ENCODE data around the gene PLEKHA5.
A peak's percentile ranks its signal among the peaks of the same experiment; 100 is the strongest.
"Not testable (repeated sequence)": the region's sequence is repeated elsewhere in the genome, so short reads cannot be mapped to it uniquely, and the experiment has no call there.

PLEKHA5 gene

DNA sequence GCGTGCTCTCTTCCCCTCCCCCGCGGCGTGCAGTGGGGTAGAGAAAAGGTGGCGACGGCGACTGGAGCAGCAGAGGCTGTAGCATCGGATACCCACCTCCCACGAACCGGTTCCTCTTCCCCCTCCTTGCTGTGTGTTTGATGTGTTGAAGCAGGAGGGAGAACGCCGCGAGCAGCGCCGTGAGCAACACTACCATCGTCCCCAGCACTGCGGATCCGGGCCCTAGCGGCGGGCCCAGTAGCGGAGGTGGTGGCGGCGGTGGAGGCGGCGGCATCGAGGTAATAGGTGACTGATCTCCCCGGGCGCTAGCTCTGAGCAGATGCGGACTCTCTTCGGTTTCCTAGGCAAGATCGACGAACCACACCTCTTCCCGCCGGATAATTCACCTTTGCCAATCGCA lies 176.8 kb downstream of the PLEKHA5 start:
- H3K4me1 Mint-ChIP-seq = no peaks in the 10 kb centered on the region
- peak; percentile 48 for ATAC-seq
- H3K27ac Mint-ChIP-seq = no peak overlapping the region
- H3K36me3 Mint-ChIP-seq = no peaks in the 10 kb centered on the region
- no peaks in the 10 kb centered on the region for H3K9me3 Mint-ChIP-seq
- H3K4me3 Mint-ChIP-seq = no peak overlapping the region
- no peaks in the 10 kb centered on the region for H3K27me3 Mint-ChIP-seq

DNA sequence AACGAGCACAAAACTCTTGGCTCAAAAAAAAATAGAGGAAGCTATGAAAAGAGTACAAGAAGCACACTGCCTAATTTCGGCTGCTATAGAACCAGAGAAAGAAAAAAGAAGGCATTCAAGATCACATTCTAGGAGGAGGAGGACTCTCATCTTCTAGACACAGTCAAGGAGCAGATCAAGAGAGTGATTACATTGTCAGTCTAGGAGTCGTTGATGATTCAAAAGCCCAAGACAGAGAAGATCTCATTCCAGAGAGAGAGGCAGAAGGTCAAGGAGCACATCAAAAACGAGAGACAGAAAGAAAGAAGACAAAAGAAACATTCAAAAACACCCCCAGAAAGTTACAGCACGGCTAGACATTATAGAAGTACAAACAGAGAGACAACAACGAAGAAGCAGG lies 177.9 kb downstream of the PLEKHA5 start:
- no peaks in the 10 kb centered on the region for H3K27me3 Mint-ChIP-seq
- no peak overlapping the region for H3K27ac Mint-ChIP-seq
- no peak overlapping the region for H3K4me3 Mint-ChIP-seq
- ATAC-seq = no peak
- no peaks in the 10 kb centered on the region for H3K9me3 Mint-ChIP-seq
- no peaks in the 10 kb centered on the region for H3K36me3 Mint-ChIP-seq
- H3K4me1 Mint-ChIP-seq = no peaks in the 10 kb centered on the region

DNA sequence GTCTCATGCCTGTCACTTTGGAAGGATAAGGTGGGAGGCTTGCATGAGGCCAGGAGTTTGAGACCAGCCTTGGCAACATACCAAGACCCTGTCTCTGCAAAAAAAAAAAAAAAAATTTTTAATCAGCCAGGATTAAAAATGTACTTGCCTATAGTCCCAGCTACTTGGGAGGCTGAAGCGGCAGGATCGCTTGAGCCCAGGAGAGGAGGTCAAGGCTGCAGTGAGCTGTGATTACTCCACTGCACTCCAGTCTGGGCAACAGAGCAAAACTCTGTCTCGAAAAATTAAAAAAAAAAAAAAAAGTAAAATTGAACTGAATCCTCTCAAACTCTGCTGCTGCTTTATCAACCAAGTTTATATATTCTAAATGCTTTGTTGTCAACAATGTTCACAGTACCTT lies 181.6 kb downstream of the PLEKHA5 start:
- Mint-ChIP-seq H3K36me3 (no peaks in the 10 kb centered on the region), H3K4me1 (no peaks in the 10 kb centered on the region), H3K27ac (no peak overlapping the region), H3K27me3 (no peaks in the 10 kb centered on the region), H3K4me3 (no peak overlapping the region), H3K9me3 (no peaks in the 10 kb centered on the region)
- no peak for ATAC-seq

DNA sequence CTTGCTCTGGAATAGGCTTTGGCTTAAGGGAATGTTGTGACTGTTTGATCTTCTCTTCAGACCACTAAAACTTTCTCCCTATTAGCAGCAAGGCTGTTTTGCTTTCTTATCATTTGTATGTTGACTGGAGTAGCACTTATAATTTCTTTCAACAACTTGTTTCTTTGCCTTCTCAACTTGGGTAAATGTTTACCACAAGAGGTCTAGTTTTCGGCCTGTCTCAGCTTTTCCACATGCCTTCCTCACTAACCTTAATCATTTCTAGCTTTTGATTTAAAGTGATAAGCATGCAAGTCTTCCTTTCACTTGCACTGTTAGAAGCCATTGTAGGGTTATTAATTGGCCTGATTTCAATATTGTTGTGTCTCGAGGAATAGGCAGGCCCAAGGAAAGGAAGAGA lies 183.1 kb downstream of the PLEKHA5 start:
- Mint-ChIP-seq H3K27ac (no peak overlapping the region), H3K9me3 (no peaks in the 10 kb centered on the region), H3K4me3 (no peak overlapping the region), H3K36me3 (no peaks in the 10 kb centered on the region), H3K4me1 (no peaks in the 10 kb centered on the region), H3K27me3 (no peaks in the 10 kb centered on the region)
- no peak for ATAC-seq

DNA sequence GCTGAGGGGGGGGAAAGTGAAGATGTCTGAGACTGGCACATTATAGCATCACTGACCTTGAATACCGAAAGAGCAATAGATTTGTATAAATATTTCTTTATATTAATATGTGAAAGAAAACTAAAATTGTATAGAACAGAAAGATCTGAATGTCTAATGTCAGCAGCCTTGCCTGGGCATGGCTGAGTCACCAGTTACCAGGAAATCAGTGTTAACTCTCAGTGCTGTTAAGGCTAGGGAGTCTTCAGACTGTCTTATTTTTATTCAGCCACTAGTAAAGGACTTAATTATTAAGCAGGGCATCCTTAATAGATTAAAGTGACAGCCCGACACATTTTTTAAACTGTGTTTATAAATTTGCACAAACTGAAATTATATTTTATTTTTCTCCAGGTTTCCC lies 186.9 kb downstream of the PLEKHA5 start:
- H3K36me3 Mint-ChIP-seq = no peaks in the 10 kb centered on the region
- no peaks in the 10 kb centered on the region for H3K4me1 Mint-ChIP-seq
- no peak for ATAC-seq
- no peaks in the 10 kb centered on the region for H3K27me3 Mint-ChIP-seq
- no peak overlapping the region for H3K4me3 Mint-ChIP-seq
- no peak overlapping the region for H3K27ac Mint-ChIP-seq
- H3K9me3 Mint-ChIP-seq = no peaks in the 10 kb centered on the region

DNA sequence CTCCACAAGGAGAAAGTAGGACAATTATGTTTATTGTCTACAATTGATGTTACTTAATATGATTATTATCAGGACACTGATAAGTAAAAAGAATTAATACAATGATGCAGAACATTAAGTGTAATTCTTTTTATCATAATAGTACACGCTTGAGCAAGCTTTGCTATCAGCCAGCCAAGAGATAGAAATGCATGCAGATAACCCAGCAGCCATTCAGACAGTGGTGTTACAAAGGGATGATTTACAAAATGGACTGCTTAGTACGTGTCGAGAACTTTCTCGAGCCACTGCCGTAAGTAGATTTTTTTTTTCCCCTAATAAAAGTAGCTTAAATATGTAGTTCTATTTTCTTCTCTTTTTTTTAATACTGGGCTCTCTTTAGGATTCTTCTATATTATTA lies 192.8 kb downstream of the PLEKHA5 start:
- no peaks in the 10 kb centered on the region for H3K27me3 Mint-ChIP-seq
- no peak for ATAC-seq
- no peaks in the 10 kb centered on the region for H3K36me3 Mint-ChIP-seq
- H3K9me3 Mint-ChIP-seq = peaks cover 3% of the 10 kb centered on the region
- no peak overlapping the region for H3K27ac Mint-ChIP-seq
- no peak overlapping the region for H3K4me3 Mint-ChIP-seq
- H3K4me1 Mint-ChIP-seq = no peaks in the 10 kb centered on the region

DNA sequence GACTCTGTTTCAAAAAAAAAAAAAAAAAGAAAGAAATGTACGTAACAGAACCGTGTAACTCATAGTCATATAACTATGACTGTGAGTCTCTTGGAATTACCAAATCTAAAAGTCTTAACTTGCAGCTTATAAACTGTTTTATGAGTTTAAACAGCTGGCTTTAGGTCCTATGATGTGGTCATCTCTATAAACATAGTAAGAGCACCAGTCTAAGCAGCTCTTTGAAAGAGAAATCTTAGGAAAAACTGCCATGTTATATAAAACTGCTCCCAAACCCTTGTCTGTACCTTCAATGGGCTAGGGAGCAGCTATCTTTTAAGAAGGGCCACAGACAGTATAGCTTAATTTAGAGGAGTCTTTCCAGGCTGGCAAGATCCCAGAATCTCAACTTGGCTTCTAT lies 194.3 kb downstream of the PLEKHA5 start:
- no peaks in the 10 kb centered on the region for H3K27me3 Mint-ChIP-seq
- H3K4me3 Mint-ChIP-seq = no peak overlapping the region
- no peak overlapping the region for H3K27ac Mint-ChIP-seq
- no peaks in the 10 kb centered on the region for H3K36me3 Mint-ChIP-seq
- H3K4me1 Mint-ChIP-seq = no peaks in the 10 kb centered on the region
- no peak for ATAC-seq
- H3K9me3 Mint-ChIP-seq = peaks cover 3% of the 10 kb centered on the region

DNA sequence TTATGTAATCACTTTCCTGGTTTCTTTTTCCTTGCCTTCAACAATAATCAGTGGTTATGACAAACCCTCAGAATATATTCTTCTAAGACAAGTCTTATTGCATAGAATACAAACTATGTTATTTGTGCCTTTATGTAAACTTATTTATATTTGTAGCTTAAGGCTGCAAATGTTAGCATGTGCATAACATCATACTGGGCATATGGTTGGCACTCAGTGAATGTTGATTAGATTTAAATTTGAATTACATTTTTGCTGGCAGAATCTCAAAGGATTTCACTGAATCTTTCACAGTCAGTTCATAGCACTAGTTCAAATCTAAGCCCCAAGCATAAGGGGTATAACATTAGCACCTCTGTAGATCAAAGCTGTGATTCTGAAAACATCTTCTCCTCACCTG lies 196.6 kb downstream of the PLEKHA5 start:
- H3K4me1 Mint-ChIP-seq = no peaks in the 10 kb centered on the region
- H3K27ac Mint-ChIP-seq = no peak overlapping the region
- H3K4me3 Mint-ChIP-seq = no peak overlapping the region
- no peak for ATAC-seq
- no peaks in the 10 kb centered on the region for H3K36me3 Mint-ChIP-seq
- H3K9me3 Mint-ChIP-seq = peaks cover 3% of the 10 kb centered on the region
- no peaks in the 10 kb centered on the region for H3K27me3 Mint-ChIP-seq

DNA sequence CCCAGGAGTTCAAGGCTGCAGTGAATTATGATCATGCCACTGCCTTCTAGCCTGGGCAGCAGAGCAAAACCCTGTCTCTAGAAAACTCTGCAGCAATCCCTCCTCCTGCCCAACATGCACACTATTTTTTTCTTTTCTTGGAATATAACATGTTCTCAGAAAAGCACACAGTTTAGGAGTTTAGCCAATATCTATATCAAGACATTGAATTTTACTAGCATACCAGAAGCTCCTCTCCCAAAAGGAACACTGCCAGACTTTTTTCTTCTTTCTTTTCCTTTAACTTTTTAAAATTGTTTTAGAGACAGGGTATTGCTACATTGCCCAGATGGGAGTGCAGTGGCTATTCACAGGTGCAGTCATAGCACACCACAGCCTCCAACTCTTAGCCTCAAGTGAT lies 202.7 kb downstream of the PLEKHA5 start:
- Mint-ChIP-seq H3K4me1 (no peaks in the 10 kb centered on the region), H3K9me3 (peaks cover 2% of the 10 kb centered on the region), H3K27me3 (no peaks in the 10 kb centered on the region), H3K27ac (no peak overlapping the region), H3K4me3 (no peak overlapping the region), H3K36me3 (no peaks in the 10 kb centered on the region)
- ATAC-seq = no peak

DNA sequence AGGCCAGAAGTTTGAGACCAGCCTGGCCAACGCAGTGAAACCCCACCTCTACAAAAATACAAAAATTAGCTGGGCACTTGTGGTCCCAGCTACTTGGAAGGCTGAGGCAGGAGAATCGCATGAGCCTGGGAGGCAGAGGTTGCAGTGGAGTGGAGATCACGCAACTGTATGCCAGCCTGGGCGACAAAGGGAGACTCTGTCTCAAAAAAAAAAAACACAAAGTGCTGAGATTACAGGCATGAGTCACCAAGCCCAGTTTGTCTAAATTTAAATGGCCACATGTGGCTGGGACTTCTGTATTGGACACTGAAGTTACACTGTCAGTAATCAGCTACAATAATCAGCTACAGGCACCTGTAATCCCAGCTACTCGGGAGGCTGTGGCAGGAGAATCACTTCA lies 208.9 kb downstream of the PLEKHA5 start:
- Mint-ChIP-seq H3K9me3 (peaks cover 3% of the 10 kb centered on the region), H3K27me3 (peaks cover 8% of the 10 kb centered on the region), H3K27ac (no peak overlapping the region), H3K4me3 (no peak overlapping the region), H3K36me3 (no peaks in the 10 kb centered on the region), H3K4me1 (no peaks in the 10 kb centered on the region)
- no peak for ATAC-seq

DNA sequence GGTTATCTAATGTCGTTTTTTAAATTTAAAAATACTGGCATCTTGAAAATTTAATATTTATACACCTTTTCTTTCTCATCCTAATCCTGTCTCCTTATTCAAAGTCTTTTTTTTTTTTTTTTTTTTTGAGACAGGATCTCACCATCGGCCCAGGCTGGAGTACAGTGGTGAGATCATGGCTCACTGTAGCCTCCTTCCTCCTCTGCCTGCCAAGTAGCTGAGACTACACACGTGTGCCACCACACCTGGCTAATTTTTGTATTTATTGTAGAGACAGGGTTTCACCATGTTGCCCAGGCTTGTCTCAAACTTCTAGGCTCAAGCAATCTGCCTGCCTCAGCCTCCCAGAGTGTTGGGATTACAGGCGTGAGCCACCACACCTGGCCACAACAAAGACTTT lies 221.3 kb downstream of the PLEKHA5 start:
- not testable (repeated sequence) for H3K27me3 Mint-ChIP-seq, H3K27ac Mint-ChIP-seq, H3K4me1 Mint-ChIP-seq, H3K36me3 Mint-ChIP-seq, H3K4me3 Mint-ChIP-seq, H3K9me3 Mint-ChIP-seq, ATAC-seq

DNA sequence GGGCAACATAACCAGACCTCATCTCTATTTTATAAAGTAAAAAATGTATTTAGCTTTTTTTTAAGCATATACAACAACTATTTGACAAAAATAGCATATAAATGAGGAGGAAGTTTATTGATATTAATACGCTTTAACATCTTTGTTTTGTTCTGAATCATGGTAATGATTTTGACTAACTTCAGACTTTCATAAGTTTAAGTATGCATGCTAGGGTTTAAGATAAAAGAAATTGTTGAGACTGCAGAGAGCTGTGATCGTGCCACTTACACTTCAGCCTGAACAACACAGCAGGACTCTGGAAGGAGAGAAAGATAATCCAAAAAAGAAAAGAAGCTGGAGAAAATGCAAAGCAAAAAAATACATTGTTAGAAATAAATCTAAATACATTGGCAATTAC lies 221.8 kb downstream of the PLEKHA5 start:
- Mint-ChIP-seq H3K4me1 (no peaks in the 10 kb centered on the region), H3K9me3 (peaks cover 3% of the 10 kb centered on the region), H3K27ac (no peak overlapping the region), H3K4me3 (no peak overlapping the region), H3K27me3 (no peaks in the 10 kb centered on the region), H3K36me3 (no peaks in the 10 kb centered on the region)
- ATAC-seq = no peak

DNA sequence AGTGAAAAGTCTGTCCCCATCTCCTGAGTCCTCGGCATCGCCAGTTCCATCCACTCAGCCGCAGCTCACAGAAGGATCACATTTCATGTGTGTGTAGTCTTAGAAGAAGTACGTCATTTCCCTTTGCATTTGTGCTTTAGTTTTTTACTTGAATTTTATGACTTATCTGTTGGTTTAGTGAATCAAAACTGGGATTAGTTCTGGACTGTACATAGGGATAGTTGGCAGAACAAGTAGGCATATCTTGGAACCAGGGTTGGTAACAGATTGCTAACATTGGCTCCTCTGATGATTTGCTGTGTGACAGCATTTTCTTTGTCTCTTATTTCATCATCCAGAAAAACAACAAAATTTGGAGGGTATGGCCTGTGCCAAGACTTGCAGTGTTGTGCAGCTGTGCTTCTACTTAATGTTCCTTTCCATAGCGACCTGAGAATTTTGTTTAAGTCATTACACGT lies 240.2 kb downstream of the PLEKHA5 start:
- Mint-ChIP-seq H3K4me1 (no peaks in the 10 kb centered on the region), H3K27ac (no peak overlapping the region), H3K4me3 (no peak overlapping the region), H3K36me3 (no peaks in the 10 kb centered on the region), H3K9me3 (no peaks in the 10 kb centered on the region), H3K27me3 (peaks cover 11% of the 10 kb centered on the region)
- no peak for ATAC-seq

DNA sequence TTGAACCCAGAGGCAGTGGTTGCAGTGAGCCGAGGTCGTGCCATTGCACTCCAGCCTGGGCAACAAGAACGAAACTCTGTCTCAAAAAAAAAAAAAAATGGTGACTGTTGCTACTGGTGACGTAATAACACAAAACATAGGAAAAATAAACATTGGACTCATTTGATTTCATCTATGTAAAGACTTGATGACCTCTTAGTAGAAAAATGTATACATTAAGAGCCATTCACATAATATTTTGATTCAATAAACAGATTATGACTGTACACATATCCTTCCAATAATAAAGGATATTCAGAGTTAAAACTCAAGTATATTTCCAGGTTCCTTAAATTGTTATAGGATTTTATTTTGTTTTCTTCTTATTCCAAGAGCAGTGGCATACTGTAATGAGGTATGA lies 244.1 kb downstream of the PLEKHA5 start:
- Mint-ChIP-seq H3K4me1 (no peaks in the 10 kb centered on the region), H3K36me3 (no peaks in the 10 kb centered on the region), H3K9me3 (no peaks in the 10 kb centered on the region), H3K27me3 (peaks cover 13% of the 10 kb centered on the region), H3K4me3 (no peak overlapping the region), H3K27ac (no peak overlapping the region)
- no peak for ATAC-seq

DNA sequence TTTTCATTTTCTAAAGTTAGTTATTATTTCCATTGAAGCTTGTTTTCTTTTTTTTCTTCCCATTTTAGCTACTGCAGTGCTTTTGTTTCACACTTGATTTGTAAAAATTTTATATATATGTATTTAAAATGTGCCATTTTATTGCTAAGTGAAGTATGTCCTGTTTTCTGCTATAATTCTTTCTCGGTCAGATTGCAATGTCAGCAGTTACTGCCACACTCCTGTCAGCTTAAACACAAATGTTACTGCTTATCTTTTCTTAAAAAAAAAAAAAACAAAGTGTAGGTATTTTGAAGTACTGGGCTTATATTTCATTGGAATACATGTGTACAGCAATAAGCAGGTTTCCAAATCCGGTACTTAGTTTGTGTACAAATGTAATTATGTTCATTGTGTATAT lies 246.4 kb downstream of the PLEKHA5 start:
- Mint-ChIP-seq H3K4me3 (no peak overlapping the region), H3K4me1 (no peaks in the 10 kb centered on the region), H3K27ac (no peak overlapping the region), H3K36me3 (no peaks in the 10 kb centered on the region), H3K9me3 (no peaks in the 10 kb centered on the region), H3K27me3 (peaks cover 13% of the 10 kb centered on the region)
- ATAC-seq = no peak

DNA sequence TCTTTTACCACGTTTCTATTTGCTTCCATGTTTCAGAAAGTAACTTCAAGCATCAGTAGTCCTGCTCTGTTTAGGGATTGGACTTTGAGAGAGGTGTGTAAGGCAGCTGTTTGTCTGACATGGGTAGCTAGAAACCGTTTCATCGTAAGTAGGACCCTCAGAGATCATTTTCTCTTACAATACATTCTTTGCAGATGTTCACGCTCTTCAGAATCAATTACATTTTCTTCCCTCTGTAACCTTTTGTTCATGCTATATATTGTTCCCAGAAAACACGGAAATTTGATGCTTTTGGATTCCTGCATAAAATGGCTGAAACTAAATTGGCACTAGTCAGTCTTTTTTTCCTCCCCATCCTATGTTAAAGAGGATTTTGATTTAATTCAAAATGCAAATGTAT lies 247.2 kb downstream of the PLEKHA5 start:
- no peak for ATAC-seq
- Mint-ChIP-seq H3K36me3 (no peaks in the 10 kb centered on the region), H3K27me3 (peaks cover 13% of the 10 kb centered on the region), H3K9me3 (no peaks in the 10 kb centered on the region), H3K4me1 (no peaks in the 10 kb centered on the region), H3K4me3 (no peak overlapping the region), H3K27ac (no peak overlapping the region)

DNA sequence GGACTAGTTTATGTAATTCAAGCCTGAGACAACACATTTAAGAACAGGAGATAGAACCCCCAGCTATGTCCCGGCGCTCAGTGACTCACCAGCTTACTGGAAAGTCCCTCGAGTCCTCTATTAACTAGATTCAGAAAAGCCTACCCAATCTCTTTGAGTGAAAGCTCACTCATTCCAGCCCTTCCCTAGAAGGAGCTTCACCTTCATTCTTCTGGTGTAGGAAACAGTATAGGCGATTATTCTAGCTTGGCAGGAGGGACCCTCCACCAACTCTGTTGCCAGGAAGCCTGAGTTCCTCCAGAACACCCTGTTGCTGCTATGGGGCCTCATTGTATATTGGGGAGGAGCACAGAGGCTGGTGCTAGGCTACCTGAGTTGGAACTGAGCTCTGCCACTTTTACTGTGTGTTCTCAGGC lies 252.6 kb downstream of the PLEKHA5 start:
- Mint-ChIP-seq H3K27me3 (no peaks in the 10 kb centered on the region), H3K27ac (no peak overlapping the region), H3K36me3 (no peaks in the 10 kb centered on the region), H3K4me3 (no peak overlapping the region), H3K4me1 (no peaks in the 10 kb centered on the region), H3K9me3 (no peaks in the 10 kb centered on the region)
- peak; percentile 70 for ATAC-seq
